MCF 10A (cell line): ENCODE measurements around the gene ELF1. TPM values are rescaled to one million over a fixed set of nuclear protein-coding genes. Genes with fewer than 3 reads are reported as not detected.
"Not testable (repeated sequence)": the region's sequence is repeated elsewhere in the genome, so short reads cannot be mapped to it uniquely, and the experiment has no call there.

ENCODE experiments used
- BruUV-seq: library from RNA; stranded (reverse); fragments of 400-500 nt; replicated peaks from 2 replicates; lab custom pipeline; 2021; lab: Mats Ljungman, UMichigan
- CTCF ChIA-PET: fragments of 300-600 bp; sonication (Branson Sonifier 250); formaldehyde crosslinking; extraction: SDS; loops from one replicate; lab custom pipeline; 2021; ENCODE audit warnings: antibody characterized with exemption, inconsistent platforms; lab: Yijun Ruan, JAX
- POLR2A ChIA-PET: fragments of 300-600, 350-650 bp; sonication (Branson Sonifier 250); formaldehyde crosslinking; extraction: SDS; loops from one replicate; lab custom pipeline; 2020; ENCODE audit warnings: antibody characterized with exemption, inconsistent platforms; lab: Yijun Ruan, JAX
- DNase-seq: peaks from one replicate; pipeline ENCODE4 v3.0.0-alpha.2; 2018; ENCODE audit not compliant: unreplicated experiment
- H3K27ac Mint-ChIP-seq: one replicate; pipeline ENCODE4 v1.8.0; 2022; ENCODE audit warnings: mild to moderate bottlenecking, low read depth, mixed read lengths; ENCODE audit not compliant: unreplicated experiment
- H3K27me3 Mint-ChIP-seq: one replicate; pipeline ENCODE4 v1.8.0; 2022; ENCODE audit warnings: mixed read lengths; ENCODE audit not compliant: insufficient read depth, unreplicated experiment
- H3K36me3 Mint-ChIP-seq: one replicate; pipeline ENCODE4 v1.8.0; 2022; ENCODE audit warnings: mild to moderate bottlenecking, moderate library complexity, mixed read lengths; ENCODE audit not compliant: insufficient read depth, unreplicated experiment
- H3K4me1 Mint-ChIP-seq: one replicate; pipeline ENCODE4 v1.8.0; 2022; ENCODE audit warnings: mixed read lengths; ENCODE audit not compliant: insufficient read depth, unreplicated experiment
- H3K4me3 Mint-ChIP-seq: one replicate; pipeline ENCODE4 v1.8.0; 2022; ENCODE audit warnings: mild to moderate bottlenecking, moderate library complexity, mixed read lengths; ENCODE audit not compliant: unreplicated experiment
- H3K9me3 Mint-ChIP-seq: one replicate; pipeline ENCODE4 v1.8.0; 2022; ENCODE audit warnings: mixed read lengths; ENCODE audit not compliant: unreplicated experiment
- intact Hi-C: fragments of 100-400 bp; cut with micrococcal nuclease; formaldehyde crosslinking; loops from 2 replicates; pipeline ENCODE4 v1.14.1; 2022
- total RNA-seq: library from RNA; stranded (reverse); gene quantifications from 2 replicates; pipeline ENCODE4 v1.2.3, GENCODE V29; 2022
- TF ChIP-seq, protein P1 (sequence below): fragments of 200-600 bp; IDR thresholded peaks from one replicate; pipeline ENCODE4 v1.8.0; 2022; ENCODE audit warnings: antibody characterized with exemption, mild to moderate bottlenecking; ENCODE audit not compliant: unreplicated experiment

The ELF1 gene
- total RNA-seq, 1 experiment from 2014 or later = 73.7 TPM

DNA sequence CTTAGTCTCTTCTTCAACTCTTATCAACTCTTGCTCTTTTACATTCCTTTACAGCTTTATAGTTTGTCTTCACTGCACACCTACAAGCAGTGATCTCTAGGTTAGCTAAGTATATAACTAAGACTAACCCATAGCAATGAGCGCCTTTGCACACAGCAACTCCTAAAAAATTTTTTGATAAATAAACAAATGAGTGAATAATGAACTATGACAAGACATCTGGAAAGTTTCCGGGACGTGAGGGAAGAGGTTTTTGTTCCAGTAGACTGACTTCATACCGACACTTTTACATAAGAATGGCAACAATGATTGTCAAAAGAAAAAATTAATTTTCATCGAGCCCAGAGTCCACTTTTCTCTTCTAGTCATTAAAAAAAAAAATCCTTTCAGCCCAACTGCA, 98.3 kb downstream of the ELF1 start:
- DNase-seq = no peak
- CTCF ChIA-PET = interaction anchor here (0.6 to 2.6 kb wide), 2 partner anchors 20 to 144 kb away, joined by 3 to 8 read pairs; no protein-coding TSS in a partner anchor
- Mint-ChIP-seq H3K4me1 (peaks cover 17% of the 10 kb centered on the region), H3K36me3 (peaks cover 13% of the 10 kb centered on the region), H3K4me3 (peak overlapping the region; percentile 87), H3K9me3 (no peaks in the 10 kb centered on the region), H3K27me3 (no peaks in the 10 kb centered on the region), H3K27ac (peak overlapping the region; percentile 73)
- intact Hi-C loops = loop anchor here (5.0 to 10.0 kb wide), 3 partner anchors 134 to 1236 kb away; partner anchors contain the start of genes SLC25A15 and WBP4
- TF ChIP-seq, protein P1, sequence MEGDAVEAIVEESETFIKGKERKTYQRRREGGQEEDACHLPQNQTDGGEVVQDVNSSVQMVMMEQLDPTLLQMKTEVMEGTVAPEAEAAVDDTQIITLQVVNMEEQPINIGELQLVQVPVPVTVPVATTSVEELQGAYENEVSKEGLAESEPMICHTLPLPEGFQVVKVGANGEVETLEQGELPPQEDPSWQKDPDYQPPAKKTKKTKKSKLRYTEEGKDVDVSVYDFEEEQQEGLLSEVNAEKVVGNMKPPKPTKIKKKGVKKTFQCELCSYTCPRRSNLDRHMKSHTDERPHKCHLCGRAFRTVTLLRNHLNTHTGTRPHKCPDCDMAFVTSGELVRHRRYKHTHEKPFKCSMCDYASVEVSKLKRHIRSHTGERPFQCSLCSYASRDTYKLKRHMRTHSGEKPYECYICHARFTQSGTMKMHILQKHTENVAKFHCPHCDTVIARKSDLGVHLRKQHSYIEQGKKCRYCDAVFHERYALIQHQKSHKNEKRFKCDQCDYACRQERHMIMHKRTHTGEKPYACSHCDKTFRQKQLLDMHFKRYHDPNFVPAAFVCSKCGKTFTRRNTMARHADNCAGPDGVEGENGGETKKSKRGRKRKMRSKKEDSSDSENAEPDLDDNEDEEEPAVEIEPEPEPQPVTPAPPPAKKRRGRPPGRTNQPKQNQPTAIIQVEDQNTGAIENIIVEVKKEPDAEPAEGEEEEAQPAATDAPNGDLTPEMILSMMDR = no peak
- BruUV-seq = no TSS peak
- POLR2A ChIA-PET = interaction anchor here (0.7 to 2.6 kb wide), 10 partner anchors 10 to 759 kb away, joined by 3 to 30 read pairs (median 4); partner anchors contain the start of genes ELF1, SLC25A15 and WBP4

GRCh38 chr13:40919901-40920300, 99.2 kb downstream of the ELF1 start:
- ChIA-PET POLR2A (interaction anchor here (2.4 to 2.6 kb wide), 2 partner anchors 130 to 140 kb away, joined by 10 to 17 read pairs; partner anchors contain the start of genes SLC25A15 and WBP4), CTCF (interaction anchor here (1.2 to 2.6 kb wide), 2 partner anchors 137 to 143 kb away, joined by 4 to 8 read pairs; no protein-coding TSS in a partner anchor)
- H3K27me3 Mint-ChIP-seq, H3K9me3 Mint-ChIP-seq, H3K4me3 Mint-ChIP-seq, DNase-seq, BruUV-seq: not testable (repeated sequence)
- Mint-ChIP-seq H3K4me1 (peaks cover 27% of the 10 kb centered on the region), H3K36me3 (peaks cover 13% of the 10 kb centered on the region), H3K27ac (peak overlapping the region; percentile 73)
- intact Hi-C loops = loop anchor here (5.0 to 10.0 kb wide), 3 partner anchors 133 to 1235 kb away; partner anchors contain the start of genes SLC25A15 and WBP4

- H3K4me3 Mint-ChIP-seq = no peak overlapping the region
- no peak overlapping the region for H3K27ac Mint-ChIP-seq
- BruUV-seq = no TSS peak
These were observed 102.7 kb downstream of the ELF1 start for GRCh38 chr13:40916207-40916998.

DNA sequence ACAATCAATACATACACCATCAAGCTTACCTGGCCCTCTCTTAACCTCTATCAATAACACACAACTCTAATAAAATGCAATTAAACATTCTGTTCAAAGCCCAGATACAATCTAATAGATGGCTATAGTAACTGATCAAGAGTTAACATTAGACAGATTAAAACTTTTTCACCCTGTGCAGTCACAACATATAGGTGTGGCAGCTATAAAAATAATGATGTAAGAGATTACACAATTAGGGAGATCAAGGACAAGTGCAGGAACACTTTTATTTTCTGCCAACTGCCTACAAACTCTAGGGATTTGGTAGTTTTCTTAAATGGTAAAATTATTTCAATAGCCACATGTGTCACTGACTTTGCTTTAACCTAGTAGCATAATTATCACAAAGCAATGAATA, 104.3 kb downstream of the ELF1 start:
- CTCF ChIA-PET, BruUV-seq, H3K27me3 Mint-ChIP-seq, H3K4me3 Mint-ChIP-seq, H3K27ac Mint-ChIP-seq, H3K36me3 Mint-ChIP-seq, DNase-seq, H3K9me3 Mint-ChIP-seq, intact Hi-C loops: not testable (repeated sequence)
- POLR2A ChIA-PET = interaction anchor here (0.6 kb wide), 1 partner anchor 14 kb away, joined by 3 read pairs; no protein-coding TSS in a partner anchor
- H3K4me1 Mint-ChIP-seq = peaks cover 22% of the 10 kb centered on the region

More at GRCh38 chr13:40916207-40916998, 102.7 kb downstream of the ELF1 start:
- ChIA-PET CTCF (no interaction called here), POLR2A (no interaction called here)
- TF ChIP-seq, protein P1 = no peak
- intact Hi-C loops = no loop called here
- peaks cover 6% of the 10 kb centered on the region for H3K36me3 Mint-ChIP-seq
- no peaks in the 10 kb centered on the region for H3K27me3 Mint-ChIP-seq
- peaks cover 30% of the 10 kb centered on the region for H3K4me1 Mint-ChIP-seq
- H3K9me3 Mint-ChIP-seq = no peaks in the 10 kb centered on the region
- DNase-seq = peak; percentile 12

DNA sequence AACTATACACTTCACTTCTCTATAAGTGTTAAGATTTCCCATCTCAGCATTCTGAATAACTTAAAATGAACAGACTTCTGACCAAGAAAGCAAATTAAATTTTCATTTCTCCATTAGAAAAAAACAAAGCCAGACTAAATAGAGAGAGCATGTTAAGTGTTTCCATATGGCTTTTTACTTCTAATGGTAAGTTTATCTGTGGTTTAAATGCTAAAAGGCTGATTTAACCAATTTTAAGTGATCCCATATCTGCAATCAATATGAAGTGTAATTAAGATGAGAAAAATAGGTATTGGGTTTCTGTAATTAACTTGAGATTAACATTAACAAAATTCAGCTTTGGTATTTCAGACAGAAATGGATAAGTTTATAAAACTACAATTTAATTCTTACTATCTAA, 107.8 kb downstream of the ELF1 start:
- TF ChIP-seq, protein P1 = no peak
- ChIA-PET CTCF (no interaction called here), POLR2A (interaction anchor here (1.2 kb wide), 1 partner anchor 10 kb away, joined by 3 read pairs; no protein-coding TSS in a partner anchor)
- intact Hi-C loops = no loop called here
- Mint-ChIP-seq H3K27ac (no peak overlapping the region), H3K4me3 (no peak overlapping the region), H3K27me3 (no peaks in the 10 kb centered on the region), H3K9me3 (no peaks in the 10 kb centered on the region), H3K36me3 (no peaks in the 10 kb centered on the region), H3K4me1 (peaks cover 16% of the 10 kb centered on the region)
- BruUV-seq = no TSS peak
- DNase-seq = no peak
